ENCODE data around the gene CBX4.

CBX4 gene

DNA sequence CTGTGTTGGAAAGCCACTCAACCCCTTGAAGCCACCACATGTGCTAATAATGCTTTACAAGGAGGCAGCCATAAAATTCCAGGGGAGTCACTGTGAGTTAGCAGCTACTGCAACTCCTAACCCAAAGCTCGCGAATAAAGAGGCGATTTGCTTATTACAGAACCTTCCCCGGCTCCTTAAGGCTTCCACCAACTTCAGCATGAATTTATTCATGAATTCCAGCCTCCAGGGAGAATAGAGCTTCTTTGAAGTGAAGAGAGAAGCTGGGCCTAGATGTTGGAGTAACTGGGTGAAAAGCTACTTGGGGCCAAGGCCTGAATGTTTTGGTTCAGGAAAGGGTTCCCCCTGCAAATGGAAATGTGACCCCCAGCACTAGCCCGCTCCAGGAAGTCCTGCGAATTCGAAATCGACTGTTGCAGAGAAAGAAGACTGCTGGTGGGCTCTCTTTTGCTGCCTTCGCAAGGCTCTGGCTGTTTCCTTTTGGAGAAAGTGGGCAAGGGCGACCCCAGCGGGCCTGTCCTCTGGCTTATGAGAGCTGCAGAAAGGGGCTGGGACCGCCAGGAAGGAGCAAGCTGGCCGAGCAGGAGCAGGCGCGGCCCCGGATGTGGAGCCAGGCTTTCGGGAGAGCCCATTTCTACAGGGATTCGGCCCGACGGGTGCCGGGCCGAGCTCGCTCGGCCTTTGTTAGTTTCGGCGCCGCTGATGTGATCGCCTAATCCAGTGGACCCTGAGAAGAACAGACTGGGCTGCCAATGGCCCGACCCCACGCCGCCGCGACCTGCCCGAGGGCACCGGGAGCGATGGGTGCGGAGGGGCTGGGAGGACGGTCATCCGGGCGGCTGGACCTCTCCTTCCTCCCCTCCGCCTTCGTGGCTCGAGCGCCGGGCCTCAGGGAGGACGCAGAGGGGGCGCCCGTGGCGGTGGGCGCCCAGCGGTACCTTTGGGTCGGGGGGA, 50.0 kb downstream of the CBX4 start:
- no peak overlapping the region for H3K4me3 ChIP-seq (replicated peaks in 1 of 2; ENCODE audit: low read depth in 2 of 2, low read length in 2 of 2)
- DNase-seq (ENCODE audit: low read depth in 2 of 2), result no peak
- TF ChIP-seq, protein P1, sequence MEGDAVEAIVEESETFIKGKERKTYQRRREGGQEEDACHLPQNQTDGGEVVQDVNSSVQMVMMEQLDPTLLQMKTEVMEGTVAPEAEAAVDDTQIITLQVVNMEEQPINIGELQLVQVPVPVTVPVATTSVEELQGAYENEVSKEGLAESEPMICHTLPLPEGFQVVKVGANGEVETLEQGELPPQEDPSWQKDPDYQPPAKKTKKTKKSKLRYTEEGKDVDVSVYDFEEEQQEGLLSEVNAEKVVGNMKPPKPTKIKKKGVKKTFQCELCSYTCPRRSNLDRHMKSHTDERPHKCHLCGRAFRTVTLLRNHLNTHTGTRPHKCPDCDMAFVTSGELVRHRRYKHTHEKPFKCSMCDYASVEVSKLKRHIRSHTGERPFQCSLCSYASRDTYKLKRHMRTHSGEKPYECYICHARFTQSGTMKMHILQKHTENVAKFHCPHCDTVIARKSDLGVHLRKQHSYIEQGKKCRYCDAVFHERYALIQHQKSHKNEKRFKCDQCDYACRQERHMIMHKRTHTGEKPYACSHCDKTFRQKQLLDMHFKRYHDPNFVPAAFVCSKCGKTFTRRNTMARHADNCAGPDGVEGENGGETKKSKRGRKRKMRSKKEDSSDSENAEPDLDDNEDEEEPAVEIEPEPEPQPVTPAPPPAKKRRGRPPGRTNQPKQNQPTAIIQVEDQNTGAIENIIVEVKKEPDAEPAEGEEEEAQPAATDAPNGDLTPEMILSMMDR (IDR thresholded peaks at IDR 0.05; ENCODE audit: low read depth, low read length), result no peak

DNA sequence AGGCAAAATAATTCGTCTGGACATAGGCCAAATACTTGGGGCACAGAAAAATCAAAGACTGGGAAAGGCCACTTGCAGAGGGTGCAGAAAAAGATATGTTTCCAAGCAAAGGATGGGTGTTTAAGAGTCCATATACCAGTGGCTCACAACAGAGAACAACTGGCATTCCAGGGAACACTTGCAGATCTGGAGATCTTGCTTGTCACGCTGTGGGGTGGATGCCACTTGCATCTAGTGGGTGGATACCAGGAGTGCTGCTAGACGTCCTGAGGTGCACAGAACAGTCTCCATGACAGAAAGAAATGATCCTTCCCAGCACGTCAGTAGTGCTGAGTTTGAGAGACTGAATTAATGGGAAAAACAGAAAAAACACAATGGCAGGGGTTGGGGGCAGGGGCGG, 50.8 kb downstream of the CBX4 start:
- H3K4me3 ChIP-seq (replicated peaks in 1 of 2; ENCODE audit: low read depth in 2 of 2, low read length in 2 of 2), result no peak overlapping the region
- no peak for DNase-seq (ENCODE audit: low read depth in 2 of 2)
- TF ChIP-seq, protein P1 (IDR thresholded peaks at IDR 0.05; ENCODE audit: low read depth, low read length), result no peak

DNA sequence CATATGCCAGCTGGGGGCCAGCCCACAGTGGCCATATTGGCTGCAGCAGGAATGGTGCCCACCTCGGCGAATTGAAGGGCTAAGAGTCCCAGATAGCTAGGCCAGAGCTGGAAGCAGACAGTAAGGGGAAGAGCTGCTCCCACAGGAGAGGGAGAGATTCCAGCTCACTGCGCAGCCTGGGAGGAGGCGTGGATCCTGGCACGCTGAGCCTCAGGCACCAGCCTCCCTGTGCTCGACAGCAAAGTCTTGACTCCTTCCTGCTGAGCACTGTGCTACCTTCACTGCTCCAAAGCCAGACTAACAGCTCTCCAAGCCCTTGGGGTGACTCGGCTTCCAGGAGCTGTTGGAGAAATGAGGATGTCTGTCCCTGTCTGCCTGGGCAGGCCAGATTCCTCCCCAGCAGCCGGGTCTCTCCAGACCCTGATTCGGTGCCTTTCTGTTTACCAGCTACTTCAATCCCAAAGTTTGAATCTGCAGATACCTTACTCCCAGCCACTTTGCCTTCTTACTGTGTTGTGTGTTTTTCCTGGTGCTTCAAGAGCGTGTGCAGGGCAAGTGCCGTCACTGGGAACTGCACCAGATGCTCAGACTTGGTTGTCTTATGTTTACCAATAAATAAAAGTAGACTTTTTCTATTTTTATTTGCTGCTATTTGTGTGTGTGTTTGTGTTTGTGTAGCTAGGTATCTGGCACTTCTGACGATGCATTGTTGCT, 52.2 kb downstream of the CBX4 start:
- no peak for DNase-seq (ENCODE audit: low read depth in 2 of 2)
- no peak overlapping the region for H3K4me3 ChIP-seq (replicated peaks in 1 of 2; ENCODE audit: low read depth in 2 of 2, low read length in 2 of 2)
- TF ChIP-seq, protein P1 (IDR thresholded peaks at IDR 0.05; ENCODE audit: low read depth, low read length), result no peak

DNA sequence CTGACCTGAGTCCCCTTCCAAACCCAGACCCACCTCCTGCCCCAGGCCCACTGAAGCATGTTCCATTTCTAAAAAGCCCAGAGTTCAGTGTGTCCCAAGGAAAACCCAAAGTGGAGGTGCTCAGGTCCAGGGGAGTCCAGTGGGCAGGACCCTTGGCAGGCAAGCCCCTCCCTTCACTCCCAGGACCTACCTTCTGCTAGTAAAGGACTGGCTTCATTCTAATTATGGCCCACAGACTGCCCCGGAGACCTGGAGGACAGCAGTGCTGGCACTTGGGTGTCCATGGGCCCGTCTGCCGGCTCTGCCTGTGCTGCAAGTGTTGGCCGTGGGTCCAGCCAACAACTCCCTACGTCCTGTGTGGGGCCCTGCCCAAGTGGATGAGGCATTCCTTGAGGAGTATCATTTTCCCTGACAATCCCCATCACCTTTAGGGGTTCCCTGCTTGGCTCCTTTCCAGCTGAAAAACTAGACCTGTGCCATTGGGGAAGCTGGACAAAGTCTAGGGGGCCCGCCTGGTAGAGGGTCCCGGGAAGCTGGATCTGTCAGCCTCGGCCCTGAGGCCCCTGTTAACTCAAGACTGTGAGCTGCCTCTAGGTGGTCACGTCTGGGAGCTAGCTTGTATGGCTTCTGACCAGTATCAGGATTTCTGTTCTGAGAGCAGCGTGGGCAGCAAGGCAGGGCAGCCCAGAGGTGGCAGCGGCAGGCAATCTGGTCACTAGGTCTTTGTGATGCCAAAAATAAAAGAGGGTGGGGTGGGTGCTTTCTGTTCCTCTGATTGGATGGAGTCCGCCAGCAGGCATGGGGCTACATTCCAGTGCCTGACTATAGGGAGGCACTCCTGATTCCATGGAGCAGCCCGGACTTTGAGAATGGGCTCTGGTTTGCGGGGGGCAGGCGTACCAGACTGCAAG, 53.1 kb downstream of the CBX4 start:
- TF ChIP-seq, protein P1 (IDR thresholded peaks at IDR 0.05; ENCODE audit: low read depth, low read length), result no peak

DNA sequence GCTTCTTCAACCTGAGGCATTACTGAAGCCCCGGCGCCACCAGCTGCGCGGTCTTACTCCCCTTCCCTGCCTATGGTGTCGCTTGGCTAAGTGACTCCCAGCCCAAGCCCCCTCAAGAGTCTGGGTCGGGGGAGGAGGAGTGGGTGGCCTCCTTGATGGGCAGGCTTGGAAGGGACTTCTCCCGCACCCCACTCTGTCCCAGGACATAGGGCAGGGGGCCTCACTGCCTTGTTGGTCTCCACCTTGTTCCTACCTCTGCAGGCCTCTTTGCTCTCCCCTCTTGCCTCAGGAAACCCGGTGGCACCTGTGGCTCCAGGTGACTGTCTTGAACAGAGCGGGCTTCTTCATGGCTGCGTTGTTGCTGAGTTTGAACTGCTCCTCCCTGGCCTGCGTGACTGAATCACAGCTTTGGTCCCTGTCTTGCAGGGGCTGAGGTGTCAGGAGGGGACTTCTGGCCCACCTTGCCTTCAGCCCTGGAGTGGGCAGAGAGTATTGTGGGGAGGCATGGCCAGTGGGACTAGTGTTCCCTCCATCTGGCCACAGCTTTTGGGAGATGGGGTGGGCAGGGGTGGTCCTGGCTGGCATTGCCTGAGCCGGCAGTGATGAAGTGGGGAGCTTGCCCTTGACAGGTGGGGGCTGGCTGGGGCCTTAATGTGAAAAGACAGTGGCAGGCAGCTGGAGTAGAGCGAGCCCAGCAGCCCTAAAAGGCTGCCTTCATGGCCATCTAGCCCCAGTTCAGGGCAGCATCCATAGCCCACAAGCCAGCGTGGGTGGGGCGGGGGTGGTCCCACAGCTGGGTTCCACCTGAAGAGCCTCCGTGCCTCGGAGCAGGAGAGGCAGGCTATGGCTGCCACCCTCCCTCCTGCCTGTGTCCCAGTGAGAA, 54.0 kb downstream of the CBX4 start:
- no peak overlapping the region for H3K4me3 ChIP-seq (replicated peaks in 1 of 2; ENCODE audit: low read depth in 2 of 2, low read length in 2 of 2)
- TF ChIP-seq, protein P1 (IDR thresholded peaks at IDR 0.05; ENCODE audit: low read depth, low read length), result no peak
- no peak for DNase-seq (ENCODE audit: low read depth in 2 of 2)

More for the DNA sequence above, 53.1 kb downstream of the CBX4 start:
- no peak for DNase-seq (ENCODE audit: low read depth in 2 of 2)
- no peak overlapping the region for H3K4me3 ChIP-seq (replicated peaks in 1 of 2; ENCODE audit: low read depth in 2 of 2, low read length in 2 of 2)

Measured in cardiac fibroblast (primary cell).